Tibial nerve (tissue), 4 donors: ENCODE results near the gene FAM120B. TPM values are rescaled to one million over a fixed set of nuclear protein-coding genes. Genes with fewer than 3 reads are reported as not detected.

ENCODE experiments used
- DNase-seq, 2 donors: peaks; one replicate each; pipeline ENCODE4 v3.0.0-alpha.2; 2019; ENCODE audit warnings: low spot score in 2 of 2
- H3K27ac ChIP-seq, 4 donors: fragments of 200-600 bp; sonication (generic) in 3 of 4; one replicate each; pipeline ENCODE4 v1.5.1; 2017 to 2019; ENCODE audit warnings: mild to moderate bottlenecking in 1 of 4
- H3K27me3 ChIP-seq, 2 donors: fragments of 200-600 bp; sonication (generic) in 1 of 2; one replicate each; pipeline versions ENCODE4 v1.5.1 to v1.6.0; 2017 to 2019
- H3K36me3 ChIP-seq, 3 donors: fragments of 200-600 bp; sonication (generic); one replicate each; pipeline ENCODE4 v1.5.1; 2018 to 2019
- H3K4me1 ChIP-seq, 4 donors: fragments of 200-600 bp; sonication (generic) in 3 of 4; one replicate each; pipeline ENCODE4 v1.5.1; 2017 to 2019
- H3K4me3 ChIP-seq, 4 donors: fragments of 200-600 bp; sonication (generic) in 3 of 4; one replicate each; pipeline ENCODE4 v1.5.1; 2017 to 2019; ENCODE audit warnings: mild to moderate bottlenecking in 1 of 4, moderate library complexity in 1 of 4
- H3K9me3 ChIP-seq, 4 donors: fragments of 200-600 bp; sonication (generic) in 3 of 4; one replicate each; pipeline ENCODE4 v1.5.1; 2017 to 2019
- CTCF ChIP-seq, 5 experiments: fragments of 200-600 bp in 3 of 5; fragments of 450-650 bp in 2 of 5; sonication (generic) in 3 of 5; IDR thresholded peaks; one replicate each; pipeline ENCODE4 v1.5.1; 2016 to 2019; ENCODE audit warnings: antibody characterized with exemption in 5 of 5, mild to moderate bottlenecking in 3 of 5, moderate library complexity in 2 of 5
- EP300 ChIP-seq, 2 donors: sonication (generic); formaldehyde crosslinking; IDR thresholded peaks; one replicate each; pipeline ENCODE4 v1.6.1; 2017; ENCODE audit warnings: antibody characterized with exemption in 2 of 2, mild to moderate bottlenecking in 1 of 2
- POLR2A ChIP-seq, 2 donors: fragments of 450-650 bp; IDR thresholded peaks; one replicate each; pipeline ENCODE4 v1.6.1; 2017; ENCODE audit warnings: antibody characterized with exemption in 2 of 2, mild to moderate bottlenecking in 2 of 2, moderate library complexity in 2 of 2
- WGBS, 2 donors: methylation state at CpG; one replicate each; pipeline ENCODE4 v1.1.5; 2018; 5-methylcytosine and 5-hydroxymethylcytosine counted together
- total RNA-seq, 4 donors: library from RNA; depleted of rRNA; stranded (reverse); fragments of >200 nt; gene quantifications; one replicate each; pipeline ENCODE4 v1.1.0, GENCODE V29; 2016

Gene FAM120B
- total RNA-seq, 4 donors from 2014 or later = 26.0 to 35.4 (median 32.1) TPM

- H3K4me3 ChIP-seq = peak overlapping the region; percentile 63 to 86 (median 70)
- H3K9me3 ChIP-seq = no peaks in the 10 kb centered on the region
- peak overlapping the region in 3 of 4 donors; percentile 56 to 92 (median 89) for H3K27ac ChIP-seq
- TF ChIP-seq CTCF (IDR thresholded peaks at IDR 0.05) (no peak), POLR2A (IDR thresholded peaks at IDR 0.05) (no peak), EP300 (IDR thresholded peaks at IDR 0.05) (no peak)
- H3K4me1 ChIP-seq = peaks cover 0 to 44% (median 19%) of the 10 kb centered on the region in 4 donors
- DNase-seq = no peak
- WGBS, 2 donors = 39 to 57% methylated on average over 6 to 10 of the region's 29 CpGs
- no peaks in the 10 kb centered on the region for H3K27me3 ChIP-seq
- peaks cover 0 to 3% (median 0%) of the 10 kb centered on the region in 3 donors for H3K36me3 ChIP-seq
Measured at GRCh38 chr6:170305805-170306323, 694 bp upstream of the FAM120B start.

DNA sequence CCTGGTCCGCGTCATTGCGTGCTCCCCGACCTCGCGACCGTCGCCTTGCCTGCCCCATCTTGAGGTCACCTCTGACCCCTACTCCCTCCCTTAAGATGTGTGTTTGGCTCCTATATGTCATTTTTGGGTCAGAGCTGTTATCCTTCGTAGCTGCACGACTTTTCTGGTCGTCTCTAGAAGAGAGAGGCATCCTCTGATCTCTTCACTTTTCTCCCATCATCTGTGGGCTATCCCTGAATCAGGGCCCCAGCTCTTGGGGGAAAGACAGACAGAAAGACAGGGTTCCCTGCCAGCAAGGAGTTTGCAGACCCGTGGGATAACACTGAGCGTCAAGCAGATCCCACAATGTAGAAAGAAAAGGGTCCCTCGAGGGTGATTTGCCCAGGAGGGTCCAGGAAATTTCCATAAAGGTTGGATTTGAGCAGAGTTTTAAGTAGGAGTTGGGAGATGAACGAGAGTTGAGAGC is 555 bp downstream of the FAM120B start:
- TF ChIP-seq EP300 (IDR thresholded peaks at IDR 0.05) (no peak), CTCF (IDR thresholded peaks at IDR 0.05) (no peak), POLR2A (IDR thresholded peaks at IDR 0.05) (no peak)
- peak overlapping the region; percentile 63 to 90 (median 80) for H3K4me3 ChIP-seq
- peak overlapping the region; percentile 58 to 92 (median 90) for H3K27ac ChIP-seq
- H3K9me3 ChIP-seq = no peaks in the 10 kb centered on the region
- H3K36me3 ChIP-seq = peaks cover 0 to 7% (median 0%) of the 10 kb centered on the region in 3 donors
- H3K4me1 ChIP-seq = peaks cover 0 to 53% (median 19%) of the 10 kb centered on the region in 4 donors
- H3K27me3 ChIP-seq = no peaks in the 10 kb centered on the region
- no peak for DNase-seq
- WGBS, 2 donors = 6 to 7% methylated on average over 15 of the region's 15 CpGs

DNA sequence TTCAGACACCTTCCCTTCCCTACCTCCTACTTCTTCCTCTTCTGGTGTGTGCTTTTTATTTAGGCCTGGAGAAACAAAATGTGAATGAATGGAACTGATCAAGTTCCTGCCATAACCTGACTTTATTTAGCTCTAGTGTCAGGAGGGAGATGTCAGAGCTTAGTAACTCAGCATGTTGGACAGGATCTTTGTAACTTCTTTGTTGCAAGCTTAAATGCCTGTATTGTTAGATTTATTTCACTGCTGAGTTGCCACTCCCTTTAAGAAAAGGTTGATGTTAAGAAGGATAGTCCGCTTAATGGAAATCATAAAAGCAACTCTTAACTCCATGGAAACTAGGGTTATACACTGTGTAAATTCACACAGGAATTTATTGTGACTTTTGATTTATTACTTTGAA is 2.2 kb downstream of the FAM120B start:
- Histone ChIP-seq H3K36me3 (peaks cover 0 to 7% (median 0%) of the 10 kb centered on the region in 3 donors), H3K27ac (no peak overlapping the region), H3K9me3 (no peaks in the 10 kb centered on the region), H3K4me1 (peaks cover 0 to 65% (median 19%) of the 10 kb centered on the region in 4 donors), H3K4me3 (no peak overlapping the region), H3K27me3 (no peaks in the 10 kb centered on the region)
- 77 to 87% methylated on average over 1 of the region's 1 CpG for WGBS, 2 donors
- TF ChIP-seq EP300 (IDR thresholded peaks at IDR 0.05) (no peak), CTCF (IDR thresholded peaks at IDR 0.05) (no peak), POLR2A (IDR thresholded peaks at IDR 0.05) (no peak)
- no peak for DNase-seq

- Histone ChIP-seq H3K36me3 (peaks cover 0 to 7% (median 0%) of the 10 kb centered on the region in 3 donors), H3K4me3 (no peak overlapping the region), H3K9me3 (no peaks in the 10 kb centered on the region), H3K27ac (no peak overlapping the region), H3K27me3 (no peaks in the 10 kb centered on the region), H3K4me1 (peaks cover 0 to 65% (median 19%) of the 10 kb centered on the region in 4 donors)
- no peak for TF ChIP-seq POLR2A (IDR thresholded peaks at IDR 0.05)
- no peak for TF ChIP-seq EP300 (IDR thresholded peaks at IDR 0.05)
- TF ChIP-seq CTCF (IDR thresholded peaks at IDR 0.05) = no peak
- 87% methylated on average over 5 of the region's 5 CpGs for WGBS, 2 donors
- no peak for DNase-seq
Measured at GRCh38 chr6:170311696-170312095, 5.1 kb downstream of the FAM120B start.

- WGBS, 2 donors = 95 to 98% methylated on average over 2 of the region's 2 CpGs
- DNase-seq = no peak
- Histone ChIP-seq H3K9me3 (no peaks in the 10 kb centered on the region), H3K4me1 (peaks cover 0 to 57% (median 11%) of the 10 kb centered on the region in 4 donors), H3K36me3 (peaks cover 0 to 16% (median 0%) of the 10 kb centered on the region in 3 donors), H3K4me3 (no peak overlapping the region), H3K27ac (no peak overlapping the region), H3K27me3 (no peaks in the 10 kb centered on the region)
- TF ChIP-seq POLR2A (IDR thresholded peaks at IDR 0.05) = no peak
- no peak for TF ChIP-seq CTCF (IDR thresholded peaks at IDR 0.05)
- no peak for TF ChIP-seq EP300 (IDR thresholded peaks at IDR 0.05)
Measured at GRCh38 chr6:170312876-170313275, 6.3 kb downstream of the FAM120B start.
